Stimulated activated CD4-positive, alpha-beta T cell treated with anti-CD3 and anti-CD28 coated beads, Interleukin-12 subunit alpha, Interleukin-12 subunit beta, amount 100 ng/mL, for 24 hours (primary cell): ENCODE data around the gene JMJD8.
A peak's percentile ranks its signal among the peaks of the same experiment; 100 is the strongest.

Experiments
- DNase-seq, 2 experiments: peaks; one replicate each; pipeline ENCODE4 v3.0.0-alpha.2; 2020; ENCODE audit warnings: low read depth in 2 of 2

Gene JMJD8

GRCh38 chr16:662095-662494 lies 22.0 kb downstream of the JMJD8 start:
- no peak for DNase-seq

- DNase-seq = no peak
Observed at GRCh38 chr16:661184-661821, 22.8 kb downstream of the JMJD8 start.

GRCh38 chr16:660459-661183 lies 23.5 kb downstream of the JMJD8 start:
- peak in 1 of 2 experiments; percentile 57 for DNase-seq

GRCh38 chr16:660132-660458 lies 24.0 kb downstream of the JMJD8 start:
- no peak for DNase-seq

- DNase-seq = no peak
Observed at GRCh38 chr16:659618-660017, 24.5 kb downstream of the JMJD8 start.

GRCh38 chr16:658679-659571 lies 25.2 kb downstream of the JMJD8 start:
- no peak for DNase-seq

- no peak for DNase-seq
Observed at GRCh38 chr16:657487-657886, 26.6 kb downstream of the JMJD8 start.

- no peak for DNase-seq
Observed at GRCh38 chr16:654034-654433, 30.1 kb downstream of the JMJD8 start.

- DNase-seq = no peak
Observed at GRCh38 chr16:652454-653305, 31.5 kb downstream of the JMJD8 start.

GRCh38 chr16:651844-652243 lies 32.3 kb downstream of the JMJD8 start:
- no peak for DNase-seq

GRCh38 chr16:649631-650030 lies 34.5 kb downstream of the JMJD8 start:
- DNase-seq = no peak

- peak; percentile 89 to 93 for DNase-seq
Observed at GRCh38 chr16:648781-649589, 35.1 kb downstream of the JMJD8 start, which contains the start of gene WDR90. Gene WDR90 (plus strand): TSS chr16:649365. CDS start chr16:649417, 52 bp downstream.

- DNase-seq = no peak
Observed at GRCh38 chr16:648071-648780, 35.9 kb downstream of the JMJD8 start.

GRCh38 chr16:647173-647902 lies 36.8 kb downstream of the JMJD8 start:
- DNase-seq = no peak

GRCh38 chr16:646679-647172 lies 37.4 kb downstream of the JMJD8 start:
- DNase-seq = no peak

GRCh38 chr16:645852-646678 lies 38.1 kb downstream of the JMJD8 start:
- no peak for DNase-seq

- no peak for DNase-seq
Observed at GRCh38 chr16:644556-644955, 39.6 kb downstream of the JMJD8 start.

- no peak for DNase-seq
Observed at GRCh38 chr16:643050-643368, 41.1 kb downstream of the JMJD8 start.
